GM20000 (cell line): ENCODE data around the gene LAGE3.

Source experiments
- DNase-seq: peaks from one replicate; pipeline ENCODE4 v3.0.0; 2012; ENCODE audit warnings: low spot score
- CTCF ChIP-seq: IDR thresholded peaks from 2 replicates; pipeline ENCODE4 v1.5.1; 2012; ENCODE audit warnings: mild to moderate bottlenecking, control low read depth; ENCODE audit errors: extremely low read depth, missing control alignments

The LAGE3 gene

GRCh38 chrX:154441564-154441963 is 37.5 kb downstream of the LAGE3 start:
- DNase-seq, result no peak
- TF ChIP-seq CTCF, result no peak

- DNase-seq, result no peak
- TF ChIP-seq CTCF, result no peak
These were observed 38.3 kb downstream of the LAGE3 start for GRCh38 chrX:154440623-154441357.

GRCh38 chrX:154439841-154440240 is 39.2 kb downstream of the LAGE3 start:
- DNase-seq, result no peak
- no peak for TF ChIP-seq CTCF

GRCh38 chrX:154437971-154438893 is 40.8 kb downstream of the LAGE3 start:
- TF ChIP-seq CTCF, result no peak
- DNase-seq, result no peak

- peak; percentile 78 for DNase-seq
- TF ChIP-seq CTCF, result no peak
These were observed 41.9 kb downstream of the LAGE3 start, which contains the start of gene GDI1 for GRCh38 chrX:154436983-154437752. GDI1 (plus strand) TSS chrX:154437154; CDS start chrX:154437255, 101 bp downstream.

GRCh38 chrX:154436374-154436982 is 42.6 kb downstream of the LAGE3 start:
- peak; percentile 90 for DNase-seq
- TF ChIP-seq CTCF, result no peak
